Lung (tissue), 12 donors: ENCODE measurements around the gene KIFC3. TPM values are rescaled to one million over a fixed set of nuclear protein-coding genes. Genes with fewer than 3 reads are reported as not detected.
"Not testable (repeated sequence)": the region's sequence is repeated elsewhere in the genome, so short reads cannot be mapped to it uniquely, and the experiment has no call there.

Experiments used
- ATAC-seq: fragments of 200-7000 bp; cut with Tn5 transposase; one replicate; pipeline ENCODE4 v1.9.1; 2020; ENCODE audit warnings: moderate number of reproducible peaks; ENCODE audit not compliant: insufficient read depth, low FRiP score
- DNase-seq, 3 donors: peaks; one replicate each; pipeline ENCODE4 v3.0.0-alpha.2; 2013 to 2017
- H3K27ac ChIP-seq, 2 donors: one replicate each; pipeline ENCODE4 v1.5.1; 2013; ENCODE audit warnings: mild to moderate bottlenecking in 2 of 2, moderate library complexity in 2 of 2, control low read depth in 1 of 2, inconsistent platforms in 1 of 2, low read depth in 1 of 2, low read length in 1 of 2
- H3K27me3 ChIP-seq, 3 donors: one replicate each; pipeline ENCODE4 v1.5.1; 2013; ENCODE audit warnings: low read length in 2 of 3; ENCODE audit not compliant: control insufficient read depth in 3 of 3, insufficient read depth in 3 of 3
- H3K36me3 ChIP-seq, 4 donors: one replicate each; pipeline ENCODE4 v1.5.1; 2013; ENCODE audit warnings: low read length in 4 of 4, mild to moderate bottlenecking in 1 of 4, moderate library complexity in 1 of 4; ENCODE audit not compliant: control insufficient read depth in 4 of 4, insufficient read depth in 4 of 4
- H3K4me1 ChIP-seq, 5 donors: one replicate each; pipeline ENCODE4 v1.5.1; 2013; ENCODE audit warnings: low read length in 5 of 5, mild to moderate bottlenecking in 2 of 5, moderate library complexity in 1 of 5; ENCODE audit not compliant: control insufficient read depth in 5 of 5, insufficient read depth in 5 of 5
- H3K4me3 ChIP-seq: one replicate; pipeline ENCODE4 v1.5.1; 2013; ENCODE audit warnings: mild to moderate bottlenecking, control low read depth, moderate library complexity
- H3K9ac ChIP-seq, 2 donors: one replicate each; pipeline ENCODE4 v1.5.1; 2013; ENCODE audit warnings: low read length in 2 of 2, control low read depth in 1 of 2; ENCODE audit not compliant: insufficient read depth in 1 of 2
- H3K9me3 ChIP-seq, 4 donors: one replicate each; pipeline ENCODE4 v1.5.1; 2013; ENCODE audit warnings: low read length in 3 of 4, mild to moderate bottlenecking in 1 of 4, moderate library complexity in 1 of 4; ENCODE audit not compliant: control insufficient read depth in 4 of 4, insufficient read depth in 3 of 4
- CTCF ChIP-seq: IDR thresholded peaks from 2 replicates; pipeline ENCODE4 v1.5.1; 2012; ENCODE audit warnings: mild to moderate bottlenecking; ENCODE audit errors: control extremely low read depth, extremely low read depth
- WGBS, 2 donors: extraction: QIAGEN DNeasy Blood & Tissue Kit; methylation state at CpG; one replicate each; pipeline ENCODE4 v1.1.7; 2013; 5-methylcytosine and 5-hydroxymethylcytosine counted together
- polyA plus RNA-seq, 2 donors: library from polyadenylated mRNA; stranded (reverse); fragments of 200-250 nt; gene quantifications; one replicate each; pipeline ENCODE4 v1.2.1, GENCODE V29; 2013
- total RNA-seq, 2 donors: library from RNA; depleted of rRNA in 1 of 2; stranded (reverse); fragments of >200 nt in 1 of 2; gene quantifications; one replicate each; pipeline ENCODE4 v1.2.1, GENCODE V29; 2014 to 2021
- donor health status: control.
- donor health status: control.
- donor health status: Bipolar disorder and iron deficiency.
- donor health status: healthy.
- donor health status: DM: yes; HTN: yes; CAD: no.

Gene KIFC3
- total and polyA plus RNA-seq, 4 donors = 65.9 to 137 (median 89.5) TPM

DNA sequence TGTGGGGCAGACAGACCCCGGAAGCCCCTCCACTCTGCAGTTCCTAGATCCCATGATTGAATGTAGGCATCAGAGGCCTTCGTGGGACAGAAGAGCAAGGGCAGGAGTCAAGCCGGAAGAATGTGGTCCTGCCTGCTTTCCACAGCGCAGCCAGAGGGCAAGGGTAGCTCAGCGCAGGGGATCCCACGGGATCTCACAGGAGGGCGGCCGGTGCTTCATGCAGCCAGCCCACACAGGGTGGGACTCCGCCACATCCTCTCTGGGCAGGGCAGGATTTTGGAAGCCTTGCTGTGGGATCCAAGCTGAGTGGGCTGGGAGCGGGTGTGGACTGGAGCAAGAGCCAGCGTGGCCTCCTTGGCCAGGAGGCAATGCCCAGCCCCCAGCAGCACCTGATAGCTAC, 53.7 kb downstream of the KIFC3 start:
- DNase-seq = no peak
- Histone ChIP-seq H3K9ac (no peak overlapping the region), H3K36me3 (peaks cover 0 to 30% (median 3%) of the 10 kb centered on the region in 4 donors)

GRCh38 chr16:57747996-57748395, 54.3 kb downstream of the KIFC3 start:
- no peak for TF ChIP-seq CTCF
- H3K9ac ChIP-seq = no peak overlapping the region

More for the DNA sequence above, 53.7 kb downstream of the KIFC3 start:
- Histone ChIP-seq H3K27me3 (no peaks in the 10 kb centered on the region), H3K4me1 (no peaks in the 10 kb centered on the region), H3K9me3 (no peaks in the 10 kb centered on the region), H3K4me3 (no peak overlapping the region), H3K27ac (no peak overlapping the region)
- ATAC-seq = no peak
- 90 to 92% methylated on average over 11 of the region's 11 CpGs for WGBS, 2 donors
- TF ChIP-seq CTCF = no peak

GRCh38 chr16:57747496-57747895, 54.8 kb downstream of the KIFC3 start:
- no peaks in the 10 kb centered on the region for H3K9me3 ChIP-seq
- 93 to 97% methylated on average over 12 of the region's 12 CpGs for WGBS, 2 donors
- no peak overlapping the region for H3K27ac ChIP-seq
- no peak overlapping the region for H3K9ac ChIP-seq
- ATAC-seq (no peak), DNase-seq (no peak)
- no peak overlapping the region for H3K4me3 ChIP-seq
- no peaks in the 10 kb centered on the region for H3K27me3 ChIP-seq
- H3K4me1 ChIP-seq = no peaks in the 10 kb centered on the region
- no peak for TF ChIP-seq CTCF
- H3K36me3 ChIP-seq = peaks cover 0 to 23% (median 3%) of the 10 kb centered on the region in 4 donors

More at GRCh38 chr16:57747996-57748395, 54.3 kb downstream of the KIFC3 start:
- DNase-seq (no peak), ATAC-seq (no peak)
- Histone ChIP-seq H3K4me1 (no peaks in the 10 kb centered on the region), H3K9me3 (no peaks in the 10 kb centered on the region), H3K27ac (no peak overlapping the region), H3K4me3 (no peak overlapping the region), H3K27me3 (no peaks in the 10 kb centered on the region), H3K36me3 (peaks cover 0 to 28% (median 3%) of the 10 kb centered on the region in 4 donors)
- whole genome bisulfite sequencing, 2 donors = 93 to 95% methylated on average over 6 of the region's 6 CpGs

DNA sequence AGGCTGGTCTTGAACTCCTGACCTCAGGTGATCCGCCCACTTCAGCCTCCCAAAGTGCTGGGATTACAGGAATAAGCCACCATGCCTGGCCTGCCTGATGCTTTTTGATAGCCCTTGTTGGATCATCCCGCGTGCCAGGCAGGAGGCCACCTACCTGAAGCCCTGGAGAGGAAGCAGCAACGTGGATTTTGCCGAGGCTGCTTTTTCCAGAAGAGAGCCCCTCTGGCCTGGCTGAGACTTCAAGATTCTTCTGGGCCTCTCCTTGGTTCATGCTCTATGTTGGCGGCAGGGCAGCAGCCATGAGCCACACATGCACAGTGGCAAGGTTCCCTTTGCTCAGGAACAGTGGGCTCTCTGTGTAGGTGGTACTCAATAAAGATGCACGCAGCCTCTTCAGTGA, 55.2 kb downstream of the KIFC3 start:
- Histone ChIP-seq H3K4me1 (no peaks in the 10 kb centered on the region), H3K36me3 (peaks cover 0 to 21% (median 4%) of the 10 kb centered on the region in 4 donors), H3K27ac (no peak overlapping the region), H3K9me3 (no peaks in the 10 kb centered on the region), H3K9ac (no peak overlapping the region), H3K27me3 (no peaks in the 10 kb centered on the region), H3K4me3 (no peak overlapping the region)
- ATAC-seq (no peak), DNase-seq (no peak)
- no peak for TF ChIP-seq CTCF
- 91 to 94% methylated on average over 7 of the region's 7 CpGs for WGBS, 2 donors

- ATAC-seq, DNase-seq, H3K4me3 ChIP-seq, H3K9ac ChIP-seq, H3K4me1 ChIP-seq, H3K9me3 ChIP-seq, H3K27me3 ChIP-seq, H3K27ac ChIP-seq: not testable (repeated sequence)
- 92 to 95% methylated on average over 6 to 7 of the region's 7 CpGs for WGBS, 2 donors
- peaks cover 0 to 25% (median 4%) of the 10 kb centered on the region in 4 donors for H3K36me3 ChIP-seq
Measured at GRCh38 chr16:57746316-57746715, 56.0 kb downstream of the KIFC3 start.
